Measurements from ENCODE around the gene THTPA.

The THTPA gene

DNA sequence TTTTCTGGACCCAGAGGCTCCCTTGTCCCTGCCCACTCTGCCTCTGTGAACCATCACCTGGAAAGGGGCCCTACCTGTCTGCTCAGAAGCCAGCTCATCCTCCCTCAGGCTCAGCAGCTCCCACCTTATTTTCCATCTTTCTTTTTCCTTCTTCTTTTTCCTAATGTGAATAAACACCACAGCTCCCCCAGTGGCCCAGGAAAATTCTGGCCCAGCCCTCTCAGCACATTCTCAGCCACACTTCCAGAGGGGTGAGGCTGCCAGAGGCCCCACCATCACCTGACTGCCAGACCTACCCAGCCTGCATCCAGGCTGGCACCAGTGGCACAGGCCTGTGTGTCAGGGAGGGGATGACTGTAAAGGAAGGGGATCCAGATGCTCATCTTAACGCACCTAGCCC, 27.5 kb upstream of the THTPA start:
- no peak for TF ChIP-seq FOXP2 (optimal IDR thresholded peaks at IDR 0.05; ENCODE audit: borderline replicate concordance, extremely low read depth, extremely low read length, insufficient read depth)
- TF ChIP-seq POLR2AphosphoS5 (IDR thresholded peaks at IDR 0.05; ENCODE audit: low read depth, low read length): no peak
- TF ChIP-seq, protein P1, sequence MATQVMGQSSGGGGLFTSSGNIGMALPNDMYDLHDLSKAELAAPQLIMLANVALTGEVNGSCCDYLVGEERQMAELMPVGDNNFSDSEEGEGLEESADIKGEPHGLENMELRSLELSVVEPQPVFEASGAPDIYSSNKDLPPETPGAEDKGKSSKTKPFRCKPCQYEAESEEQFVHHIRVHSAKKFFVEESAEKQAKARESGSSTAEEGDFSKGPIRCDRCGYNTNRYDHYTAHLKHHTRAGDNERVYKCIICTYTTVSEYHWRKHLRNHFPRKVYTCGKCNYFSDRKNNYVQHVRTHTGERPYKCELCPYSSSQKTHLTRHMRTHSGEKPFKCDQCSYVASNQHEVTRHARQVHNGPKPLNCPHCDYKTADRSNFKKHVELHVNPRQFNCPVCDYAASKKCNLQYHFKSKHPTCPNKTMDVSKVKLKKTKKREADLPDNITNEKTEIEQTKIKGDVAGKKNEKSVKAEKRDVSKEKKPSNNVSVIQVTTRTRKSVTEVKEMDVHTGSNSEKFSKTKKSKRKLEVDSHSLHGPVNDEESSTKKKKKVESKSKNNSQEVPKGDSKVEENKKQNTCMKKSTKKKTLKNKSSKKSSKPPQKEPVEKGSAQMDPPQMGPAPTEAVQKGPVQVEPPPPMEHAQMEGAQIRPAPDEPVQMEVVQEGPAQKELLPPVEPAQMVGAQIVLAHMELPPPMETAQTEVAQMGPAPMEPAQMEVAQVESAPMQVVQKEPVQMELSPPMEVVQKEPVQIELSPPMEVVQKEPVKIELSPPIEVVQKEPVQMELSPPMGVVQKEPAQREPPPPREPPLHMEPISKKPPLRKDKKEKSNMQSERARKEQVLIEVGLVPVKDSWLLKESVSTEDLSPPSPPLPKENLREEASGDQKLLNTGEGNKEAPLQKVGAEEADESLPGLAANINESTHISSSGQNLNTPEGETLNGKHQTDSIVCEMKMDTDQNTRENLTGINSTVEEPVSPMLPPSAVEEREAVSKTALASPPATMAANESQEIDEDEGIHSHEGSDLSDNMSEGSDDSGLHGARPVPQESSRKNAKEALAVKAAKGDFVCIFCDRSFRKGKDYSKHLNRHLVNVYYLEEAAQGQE (IDR thresholded peaks at IDR 0.05; ENCODE audit: insufficient read depth in 1 of 2, low read depth in 2 of 2, low read length in 2 of 2): no peak
- TF ChIP-seq TAF1 (IDR thresholded peaks at IDR 0.05; ENCODE audit: borderline replicate concordance, insufficient read depth, low read length): no peak
- no peak for TF ChIP-seq SIN3A (IDR thresholded peaks at IDR 0.05; ENCODE audit: borderline replicate concordance, insufficient read depth, low read length)

DNA sequence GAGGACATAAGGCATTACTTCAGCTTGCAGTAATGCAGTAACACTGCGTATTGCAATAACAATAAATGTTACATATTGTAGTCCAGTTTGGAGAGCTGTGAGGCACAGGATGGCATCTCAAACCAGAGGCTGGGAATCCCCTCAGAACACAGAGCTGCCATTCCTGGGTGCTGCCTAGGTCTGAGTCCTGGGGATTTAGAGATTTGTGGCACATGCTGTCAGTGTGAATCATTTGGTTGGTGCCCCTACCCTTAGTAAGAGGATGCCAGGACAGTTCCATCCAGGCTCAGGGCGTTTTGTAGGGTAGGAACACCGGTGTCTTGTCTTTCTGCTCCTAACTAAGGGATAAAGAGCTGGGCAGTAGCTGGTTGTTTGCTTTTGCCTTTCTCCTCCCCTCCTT, 27.1 kb upstream of the THTPA start:
- TF ChIP-seq, protein P1 (IDR thresholded peaks at IDR 0.05; ENCODE audit: insufficient read depth in 1 of 2, low read depth in 2 of 2, low read length in 2 of 2): no peak
- no peak for TF ChIP-seq SIN3A (IDR thresholded peaks at IDR 0.05; ENCODE audit: borderline replicate concordance, insufficient read depth, low read length)
- TF ChIP-seq FOXP2 (optimal IDR thresholded peaks at IDR 0.05; ENCODE audit: borderline replicate concordance, extremely low read depth, extremely low read length, insufficient read depth): no peak
- no peak for TF ChIP-seq POLR2AphosphoS5 (IDR thresholded peaks at IDR 0.05; ENCODE audit: low read depth, low read length)
- no peak for TF ChIP-seq TAF1 (IDR thresholded peaks at IDR 0.05; ENCODE audit: borderline replicate concordance, insufficient read depth, low read length)

DNA sequence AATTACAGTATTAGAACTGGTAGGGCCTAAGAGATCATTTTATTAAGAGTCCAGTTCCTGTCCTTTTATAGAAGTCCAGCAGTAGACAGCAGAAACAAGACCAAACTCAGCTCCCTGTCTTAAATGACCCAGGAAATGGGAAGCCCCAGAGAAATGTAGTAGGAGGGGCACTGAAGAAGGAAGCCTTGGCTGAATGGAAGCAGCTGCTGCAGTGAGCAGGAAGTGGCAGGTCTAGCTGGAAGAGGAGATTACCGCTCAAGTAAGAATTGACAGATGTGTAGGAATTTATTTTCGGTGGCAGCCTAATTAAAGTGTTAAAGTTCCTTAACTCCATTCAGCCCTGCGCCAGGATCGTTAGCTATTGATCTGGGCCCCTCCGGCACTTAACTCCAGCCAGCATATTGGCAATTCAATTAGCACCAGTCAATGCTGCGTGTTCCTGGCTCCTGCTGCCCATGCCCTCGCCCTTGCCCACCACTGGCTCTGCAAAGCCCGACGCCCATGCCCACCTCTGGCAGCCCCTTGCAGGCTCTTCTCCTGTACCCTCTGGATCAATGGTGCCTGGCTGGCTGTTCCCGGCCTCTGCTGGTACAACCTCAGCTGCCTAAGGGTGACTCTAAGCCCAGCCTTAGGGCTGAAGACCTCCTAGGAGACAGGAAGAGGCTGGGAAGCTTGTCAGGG, 25.6 kb upstream of the THTPA start:
- TF ChIP-seq POLR2AphosphoS5 (IDR thresholded peaks at IDR 0.05; ENCODE audit: low read depth, low read length): no peak
- no peak for TF ChIP-seq FOXP2 (optimal IDR thresholded peaks at IDR 0.05; ENCODE audit: borderline replicate concordance, extremely low read depth, extremely low read length, insufficient read depth)
- TF ChIP-seq, protein P1 (IDR thresholded peaks at IDR 0.05; ENCODE audit: insufficient read depth in 1 of 2, low read depth in 2 of 2, low read length in 2 of 2): no peak
- no peak for TF ChIP-seq SIN3A (IDR thresholded peaks at IDR 0.05; ENCODE audit: borderline replicate concordance, insufficient read depth, low read length)
- TF ChIP-seq TAF1 (IDR thresholded peaks at IDR 0.05; ENCODE audit: borderline replicate concordance, insufficient read depth, low read length): no peak

DNA sequence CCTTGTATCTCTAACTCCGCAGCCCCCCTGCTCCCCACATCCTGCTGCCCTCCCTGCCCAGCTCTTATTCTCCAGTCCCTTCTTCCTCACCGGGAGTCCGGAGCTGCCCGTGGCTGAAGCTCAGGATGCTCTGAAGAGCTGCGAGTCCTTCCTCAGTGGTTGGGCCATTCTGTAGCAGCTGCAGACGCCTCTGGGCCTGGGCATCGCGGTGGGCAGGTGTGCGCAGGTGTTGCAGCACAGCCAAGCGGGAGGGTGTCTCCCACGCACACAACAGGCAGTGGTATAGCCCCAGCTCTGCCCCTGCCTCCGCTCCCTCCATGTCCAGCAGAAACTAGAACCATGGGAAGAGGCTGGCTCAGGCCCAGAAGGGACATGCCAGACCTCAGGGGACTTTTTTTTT, 24.7 kb upstream of the THTPA start:
- TF ChIP-seq POLR2AphosphoS5 (IDR thresholded peaks at IDR 0.05; ENCODE audit: low read depth, low read length) (no peak), TAF1 (IDR thresholded peaks at IDR 0.05; ENCODE audit: borderline replicate concordance, insufficient read depth, low read length) (no peak), SIN3A (IDR thresholded peaks at IDR 0.05; ENCODE audit: borderline replicate concordance, insufficient read depth, low read length) (no peak), FOXP2 (optimal IDR thresholded peaks at IDR 0.05; ENCODE audit: borderline replicate concordance, extremely low read depth, extremely low read length, insufficient read depth) (no peak)
- TF ChIP-seq, protein P1 (IDR thresholded peaks at IDR 0.05; ENCODE audit: insufficient read depth in 1 of 2, low read depth in 2 of 2, low read length in 2 of 2): no peak

Data from PFSK-1 (cell line).